T-cell (primary cell): ENCODE data around the gene PCDHA11. TPM values are rescaled to one million over a fixed set of nuclear protein-coding genes. Genes with fewer than 3 reads are reported as not detected.
"Not testable (repeated sequence)": the region's sequence is repeated elsewhere in the genome, so short reads cannot be mapped to it uniquely, and the experiment has no call there.

Experiments used
- ATAC-seq, 4 experiments: fragments of 200-7000 bp in 3 of 4; fragments of 150-1000 bp in 1 of 4; cut with Tn5 transposase; replicated peaks in 1 of 4; 1 replicate in 3 of 4; 2 replicates in 1 of 4; pipeline ENCODE4 v1.10.0; 2021; ENCODE audit warnings: moderate library complexity in 3 of 4, mild to moderate bottlenecking in 2 of 4, moderate number of reproducible peaks in 1 of 4
- CTCF ChIA-PET, 2 donors: fragments of 300-600 bp; sonication (Branson Sonifier 250); formaldehyde crosslinking; loops; one replicate each; lab custom pipeline; 2022; ENCODE audit warnings: antibody characterized with exemption in 2 of 2; lab: Charles Lee
- POLR2A ChIA-PET, 2 donors: fragments of 300-600 bp; sonication (Branson Sonifier 250); formaldehyde crosslinking; loops; one replicate each; lab custom pipeline; 2022; ENCODE audit warnings: antibody characterized with exemption in 2 of 2; lab: Charles Lee
- DNase-seq, 35 experiments: peaks; one replicate each; pipeline versions ENCODE4 v3.0.0 to v3.0.0-alpha.2; 2013 to 2023
- H3K27ac ChIP-seq: one replicate; pipeline ENCODE4 v1.5.1; 2013; ENCODE audit warnings: low read length
- H3K27me3 ChIP-seq, 2 experiments: replicated peaks in 1 of 2; 1 replicate in 1 of 2; 2 replicates in 1 of 2; pipeline versions ENCODE4 v1.6.1 to v1.7.0; 2013; ENCODE audit warnings: low read length in 1 of 2, mixed read lengths in 1 of 2; ENCODE audit not compliant: control insufficient read depth in 2 of 2, insufficient read depth in 2 of 2; ENCODE audit errors: extremely low read depth in 1 of 2
- H3K36me3 ChIP-seq, 2 donors: 1 replicate in 1 of 2; 2 replicates in 1 of 2; pipeline versions ENCODE4 v1.6.1 to v1.7.0; 2013; ENCODE audit warnings: low read length in 1 of 2; ENCODE audit not compliant: control insufficient read depth in 2 of 2, insufficient read depth in 1 of 2; ENCODE audit errors: extremely low read depth in 1 of 2
- H3K4me1 ChIP-seq, 2 experiments: 1 replicate in 1 of 2; 2 replicates in 1 of 2; pipeline versions ENCODE4 v1.6.1 to v1.7.0; 2013; ENCODE audit warnings: low read length in 2 of 2, mixed read lengths in 1 of 2; ENCODE audit not compliant: insufficient read depth in 2 of 2, control insufficient read depth in 1 of 2; ENCODE audit errors: extremely low read depth in 1 of 2
- H3K4me3 ChIP-seq, 2 donors: 1 replicate in 1 of 2; 2 replicates in 1 of 2; pipeline versions ENCODE4 v1.5.1 to v1.7.0; 2013; ENCODE audit warnings: mild to moderate bottlenecking in 2 of 2, low read length in 1 of 2, moderate library complexity in 1 of 2; ENCODE audit not compliant: control insufficient read depth in 1 of 2; ENCODE audit errors: extremely low read depth in 1 of 2
- H3K9me3 ChIP-seq: 2 replicates; pipeline ENCODE4 v1.7.0; 2013
- H3K27ac Mint-ChIP-seq, 2 donors: one replicate each; pipeline ENCODE4 v1.8.0; 2020 to 2021; ENCODE audit warnings: mild to moderate bottlenecking in 2 of 2, mixed read lengths in 2 of 2
- H3K27me3 Mint-ChIP-seq, 2 donors: one replicate each; pipeline ENCODE4 v1.8.0; 2021 to 2022; ENCODE audit warnings: mixed read lengths in 2 of 2
- H3K36me3 Mint-ChIP-seq: one replicate; pipeline ENCODE4 v1.8.0; 2021; ENCODE audit warnings: mixed read lengths
- H3K4me1 Mint-ChIP-seq, 3 donors: one replicate each; pipeline ENCODE4 v1.8.0; 2020 to 2022; ENCODE audit warnings: mixed read lengths in 3 of 3, mild to moderate bottlenecking in 1 of 3
- H3K4me3 Mint-ChIP-seq, 3 donors: one replicate each; pipeline ENCODE4 v1.8.0; 2020 to 2022; ENCODE audit warnings: mild to moderate bottlenecking in 3 of 3, mixed read lengths in 3 of 3, moderate library complexity in 3 of 3
- H3K9me3 Mint-ChIP-seq, 3 donors: one replicate each; pipeline ENCODE4 v1.8.0; 2020 to 2022; ENCODE audit warnings: mixed read lengths in 3 of 3
- WGBS: methylation state at CpG from one replicate; pipeline ENCODE4 v1.1.5; 2013; ENCODE audit warnings: missing lambda C conversion rate; ENCODE audit not compliant: insufficient coverage; 5-methylcytosine and 5-hydroxymethylcytosine counted together
- total RNA-seq, 35 experiments: library from RNA in 6 of 35; stranded (reverse) in 6 of 35; fragments of 120-200 nt in 1 of 35; gene quantifications; one replicate each; pipeline versions ENCODE4 v1.2.1 to v1.2.4 and lab custom pipeline; 2013 to 2026

Gene PCDHA11
- total RNA-seq (not detected), total RNA-seq (lab: John Stamatoyannopoulos, UW) (0 to 0.07 (median 0) reads per million in 29 experiments)
- not detected for total RNA-seq (2013)

DNA sequence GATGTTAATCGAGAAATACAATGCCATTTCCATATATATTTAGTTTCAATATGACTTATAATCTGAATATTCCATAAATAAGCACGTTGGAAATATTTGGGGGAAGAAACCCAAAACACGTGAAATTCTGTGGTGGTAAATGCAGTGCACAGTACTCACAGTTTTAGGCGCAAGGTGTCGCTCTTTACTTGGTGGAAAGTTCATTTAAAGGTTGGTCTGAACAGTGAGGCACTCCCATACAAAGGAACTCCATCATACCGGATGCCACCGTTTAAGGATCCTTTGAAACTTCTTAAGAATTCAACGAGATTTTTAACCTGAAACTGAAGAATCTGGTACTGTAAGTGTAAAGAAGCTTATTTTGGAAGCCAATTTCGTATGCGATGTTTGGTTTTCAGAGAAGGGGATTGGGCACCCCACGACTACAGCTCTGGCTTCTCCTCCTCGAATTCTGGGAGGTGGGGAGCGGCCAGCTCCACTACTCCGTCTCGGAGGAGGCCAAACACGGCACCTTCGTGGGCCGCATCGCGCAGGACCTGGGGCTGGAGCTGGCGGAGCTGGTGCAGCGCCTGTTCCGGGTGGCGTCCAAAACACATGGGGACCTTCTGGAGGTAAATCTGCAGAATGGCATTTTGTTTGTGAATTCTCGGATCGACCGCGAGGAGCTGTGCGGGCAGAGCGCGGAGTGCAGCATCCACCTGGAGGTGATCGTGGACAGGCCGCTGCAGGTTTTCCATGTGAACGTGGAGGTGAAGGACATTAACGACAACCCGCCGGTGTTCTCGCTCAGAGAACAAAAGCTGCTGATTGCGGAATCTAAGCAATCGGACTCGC, at the start of gene PCDHA11:
TSS of gene PCDHA11 (plus strand) at position 237 of the 834 bp plus-strand sequence. CDS start at position 384, 147 bp downstream.
- Mint-ChIP-seq H3K9me3 (peaks cover 5 to 18% (median 12%) of the 10 kb centered on the region in 3 donors), H3K4me3 (no peak within 1 kb of the TSS), H3K36me3 (no peaks in the 10 kb centered on the region), H3K27me3 (peaks cover 29 to 32% of the 10 kb centered on the region in 2 donors), H3K27ac (no peak within 1 kb of the TSS), H3K4me1 (no peaks in the 10 kb centered on the region)
- ChIA-PET CTCF (no interaction called here), POLR2A (no interaction called here)
- Histone ChIP-seq H3K4me3 (no peak within 1 kb of the TSS), H3K9me3 (no peaks in the 10 kb centered on the region), H3K4me1 (no peaks in the 10 kb centered on the region), H3K36me3 (no peaks in the 10 kb centered on the region), H3K27me3 (peaks cover 2 to 15% of the 10 kb centered on the region in 2 experiments), H3K27ac (no peak within 1 kb of the TSS)
- no peak for DNase-seq
- ATAC-seq, result no peak
- WGBS, result 28% methylated on average over 20 of the region's 41 CpGs

DNA sequence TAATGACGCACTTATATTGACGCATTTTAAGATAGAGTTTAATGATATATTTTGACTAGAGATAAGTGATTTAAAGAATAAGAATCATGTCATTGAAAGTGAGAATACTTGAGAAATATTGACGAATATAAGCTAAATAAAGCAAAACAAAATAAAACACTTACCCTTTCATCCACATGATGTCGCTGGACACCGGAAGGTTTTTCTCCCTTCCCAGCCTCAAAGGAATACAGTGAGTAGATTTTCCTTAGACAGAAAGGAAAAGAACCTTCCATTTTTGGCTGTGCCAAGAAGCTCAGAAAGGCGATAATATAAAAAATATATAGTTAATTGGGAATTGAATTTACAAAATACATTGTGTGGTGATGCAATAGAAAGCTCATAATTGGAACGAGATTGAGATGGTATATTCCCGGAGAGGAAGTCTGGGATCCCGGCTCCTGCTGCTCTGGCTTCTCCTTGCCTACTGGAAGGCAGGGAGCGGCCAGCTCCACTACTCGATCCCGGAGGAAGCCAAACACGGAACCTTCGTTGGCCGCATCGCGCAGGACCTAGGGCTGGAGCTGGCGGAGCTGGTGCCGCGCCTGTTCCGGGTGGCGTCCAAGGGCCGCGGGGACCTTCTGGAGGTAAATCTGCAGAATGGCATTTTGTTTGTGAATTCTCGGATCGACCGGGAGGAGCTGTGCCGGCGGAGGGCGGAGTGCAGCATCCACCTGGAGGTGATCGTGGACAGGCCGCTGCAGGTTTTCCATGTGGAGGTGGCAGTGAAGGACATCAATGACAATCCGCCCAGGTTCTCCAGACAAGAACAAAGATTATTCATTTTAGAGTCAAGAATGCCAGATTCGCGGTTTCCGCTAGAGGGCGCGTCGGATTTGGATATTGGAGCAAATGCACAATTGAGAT, 47.1 kb upstream of the PCDHA11 start, which contains the start of gene PCDHA5:
TSS of gene PCDHA5 (plus strand) at position 239 of the 906 bp plus-strand sequence.
- no peak for ATAC-seq
- H3K4me3 ChIP-seq, result no peak within 1 kb of the TSS
- Mint-ChIP-seq H3K36me3 (no peaks in the 10 kb centered on the region), H3K27me3 (peaks cover 16 to 21% of the 10 kb centered on the region in 2 donors), H3K4me3 (no peak within 1 kb of the TSS), H3K9me3 (peaks cover 0 to 20% (median 13%) of the 10 kb centered on the region in 3 donors), H3K27ac (no peak within 1 kb of the TSS), H3K4me1 (no peaks in the 10 kb centered on the region)
- H3K4me1 ChIP-seq, result no peaks in the 10 kb centered on the region
- WGBS, result 44% methylated on average over 30 of the region's 39 CpGs
- H3K9me3 ChIP-seq, result no peaks in the 10 kb centered on the region
- DNase-seq, result no peak
- ChIA-PET CTCF (no interaction called here), POLR2A (no interaction called here)
- H3K36me3 ChIP-seq, result no peaks in the 10 kb centered on the region
- H3K27ac ChIP-seq, result no peak within 1 kb of the TSS
- peaks cover 0 to 19% of the 10 kb centered on the region in 2 experiments for H3K27me3 ChIP-seq

- ATAC-seq (no peak), DNase-seq (no peak)
- no peaks in the 10 kb centered on the region for H3K4me1 Mint-ChIP-seq
- ChIA-PET POLR2A (no interaction called here), CTCF (no interaction called here)
- no peaks in the 10 kb centered on the region for H3K4me1 ChIP-seq
- H3K4me3 ChIP-seq, result no peak overlapping the region
- H3K27ac Mint-ChIP-seq, result no peak overlapping the region
- H3K4me3 Mint-ChIP-seq, result no peak overlapping the region
- WGBS, result 40% methylated on average over 2 of the region's 6 CpGs
- H3K27me3 Mint-ChIP-seq, result peaks cover 22 to 25% of the 10 kb centered on the region in 2 donors
- H3K36me3 Mint-ChIP-seq, result peaks cover 4% of the 10 kb centered on the region
- H3K36me3 ChIP-seq, result no peaks in the 10 kb centered on the region
- H3K9me3 ChIP-seq, result no peaks in the 10 kb centered on the region
- peaks cover 0 to 24% (median 18%) of the 10 kb centered on the region in 3 donors for H3K9me3 Mint-ChIP-seq
- peaks cover 0 to 19% of the 10 kb centered on the region in 2 experiments for H3K27me3 ChIP-seq
- no peak overlapping the region for H3K27ac ChIP-seq
Measured at GRCh38 chr5:140822281-140822629, 46.5 kb upstream of the PCDHA11 start.

GRCh38 chr5:140822969-140823368, 45.8 kb upstream of the PCDHA11 start:
- H3K4me3 Mint-ChIP-seq, POLR2A ChIA-PET, CTCF ChIA-PET, H3K27ac Mint-ChIP-seq, H3K36me3 ChIP-seq, H3K4me1 Mint-ChIP-seq, ATAC-seq, H3K36me3 Mint-ChIP-seq, H3K9me3 ChIP-seq, H3K4me1 ChIP-seq, DNase-seq, H3K27ac ChIP-seq, H3K4me3 ChIP-seq: not testable (repeated sequence)
- 59% methylated on average over 43 of the region's 48 CpGs for WGBS
- H3K27me3 ChIP-seq, result peaks cover 0 to 20% of the 10 kb centered on the region in 2 experiments
- H3K27me3 Mint-ChIP-seq, result peaks cover 18 to 30% of the 10 kb centered on the region in 2 donors
- peaks cover 0 to 20% (median 19%) of the 10 kb centered on the region in 3 donors for H3K9me3 Mint-ChIP-seq

- WGBS, result 65% methylated on average over 38 of the region's 38 CpGs
- ChIA-PET CTCF (no interaction called here), POLR2A (no interaction called here)
- peaks cover 0 to 25% of the 10 kb centered on the region in 2 experiments for H3K27me3 ChIP-seq
- H3K4me3 ChIP-seq, result no peak overlapping the region
- Mint-ChIP-seq H3K4me1 (no peaks in the 10 kb centered on the region), H3K9me3 (peaks cover 0 to 19% (median 19%) of the 10 kb centered on the region in 3 donors), H3K27ac (no peak overlapping the region), H3K27me3 (peaks cover 19 to 33% of the 10 kb centered on the region in 2 donors), H3K36me3 (peaks cover 5% of the 10 kb centered on the region), H3K4me3 (no peak overlapping the region)
- no peak overlapping the region for H3K27ac ChIP-seq
- H3K4me1 ChIP-seq, result no peaks in the 10 kb centered on the region
- H3K9me3 ChIP-seq, result no peaks in the 10 kb centered on the region
- H3K36me3 ChIP-seq, result no peaks in the 10 kb centered on the region
- ATAC-seq, result no peak
- DNase-seq, result no peak
Measured at GRCh38 chr5:140823475-140823874, 45.3 kb upstream of the PCDHA11 start.

DNA sequence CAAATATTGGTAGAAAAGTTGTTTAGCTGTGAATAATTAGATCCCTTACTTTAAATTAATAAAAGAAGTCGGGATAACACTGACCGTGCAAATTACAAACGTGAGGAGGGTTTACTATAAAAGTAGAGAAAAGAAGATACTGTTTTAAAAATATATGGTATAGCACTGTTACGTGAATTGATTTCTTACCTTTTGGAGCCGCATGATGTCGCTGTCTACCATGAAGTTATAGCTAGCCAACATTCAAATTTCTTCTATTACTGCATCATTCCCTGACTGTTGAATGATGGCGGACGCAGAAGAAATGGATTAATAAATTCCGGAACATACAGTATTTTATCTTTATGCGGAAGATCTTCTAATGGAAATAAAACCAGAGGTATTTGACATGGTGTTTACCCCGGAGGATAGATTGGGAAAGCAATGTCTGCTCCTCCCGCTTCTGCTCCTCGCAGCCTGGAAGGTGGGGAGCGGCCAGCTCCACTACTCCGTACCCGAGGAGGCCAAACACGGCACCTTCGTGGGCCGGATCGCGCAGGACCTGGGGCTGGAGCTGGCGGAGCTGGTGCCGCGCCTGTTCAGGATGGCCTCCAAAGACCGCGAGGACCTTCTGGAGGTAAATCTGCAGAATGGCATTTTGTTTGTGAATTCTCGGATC, 40.9 kb upstream of the PCDHA11 start, which contains the start of gene PCDHA6:
TSS of gene PCDHA6 (plus strand) at position 257 of the 658 bp plus-strand sequence. CDS start at position 389, 132 bp downstream.
- DNase-seq, result no peak
- no peaks in the 10 kb centered on the region for H3K9me3 ChIP-seq
- H3K4me3 ChIP-seq, result no peak within 1 kb of the TSS
- H3K36me3 ChIP-seq, result no peaks in the 10 kb centered on the region
- POLR2A ChIA-PET, result no interaction called here
- H3K27ac ChIP-seq, result no peak within 1 kb of the TSS
- H3K27me3 ChIP-seq, result peaks cover 0 to 27% of the 10 kb centered on the region in 2 experiments
- 37% methylated on average over 18 of the region's 27 CpGs for WGBS
- Mint-ChIP-seq H3K27ac (no peak within 1 kb of the TSS), H3K36me3 (peaks cover 8% of the 10 kb centered on the region), H3K27me3 (peaks cover 27 to 41% of the 10 kb centered on the region in 2 donors), H3K4me3 (no peak within 1 kb of the TSS), H3K9me3 (peaks cover 4 to 25% (median 13%) of the 10 kb centered on the region in 3 donors), H3K4me1 (no peaks in the 10 kb centered on the region)
- no peaks in the 10 kb centered on the region for H3K4me1 ChIP-seq
- CTCF ChIA-PET, result no interaction called here
- ATAC-seq, result no peak
